HepG2 (cell line): ENCODE results near the gene PLEKHB1. TPM values are rescaled to one million over a fixed set of nuclear protein-coding genes. Genes with fewer than 3 reads are reported as not detected.

Experiments used
- ATAC-seq: fragments of 200-7000 bp; cut with Tn5 transposase; 3 replicates; pipeline ENCODE4 v1.9.1; 2020; ENCODE audit warnings: mild to moderate bottlenecking, moderate library complexity
- BruUV-seq: library from RNA; stranded (reverse); fragments of 400-500 nt; replicated peaks from 2 replicates; lab custom pipeline; 2021; lab: Mats Ljungman, UMichigan
- CTCF ChIA-PET: fragments of 300-600 bp; formaldehyde crosslinking; extraction: SDS; loops from one replicate; lab custom pipeline; 2021; ENCODE audit warnings: low total read pairs, inconsistent platforms, low intra/inter-chr PET ratio; lab: Yijun Ruan, JAX
- POLR2A ChIA-PET: fragments of 350-600 bp; sonication (Branson Sonifier 250); formaldehyde crosslinking; loops from one replicate; lab custom pipeline; 2020; ENCODE audit warnings: antibody characterized with exemption, inconsistent platforms; lab: Yijun Ruan, JAX
- DNase-seq: peaks from one replicate; pipeline ENCODE4 v3.0.0-alpha.2; 2015; ENCODE audit warnings: low spot score
- FAIRE-seq: peaks from 3 replicates; lab custom pipeline; 2011; peaks lifted over from hg19 to GRCh38; lab: Jason Lieb, UNC
- H2AFZ ChIP-seq: one replicate; pipeline ENCODE4 v1.6.1; 2011; ENCODE audit warnings: low read length, inconsistent platforms
- H3K27ac ChIP-seq: fragments of 300-600 bp; 3 replicates; pipeline ENCODE4 v1.8.0; 2011; ENCODE audit warnings: mixed run types, mild to moderate bottlenecking, mixed read lengths, low read length, inconsistent platforms; ENCODE audit not compliant: insufficient read depth; ENCODE audit errors: extremely low read length
- H3K27me3 ChIP-seq, 2 experiments: fragments of 200-600 bp in 1 of 2; 2 replicates in 1 of 2; 3 replicates in 1 of 2; pipeline versions ENCODE4 v1.6.0 to v1.8.0; 2011; ENCODE audit warnings: low read length in 2 of 2, mild to moderate bottlenecking in 2 of 2, moderate library complexity in 2 of 2, inconsistent platforms in 1 of 2; ENCODE audit not compliant: insufficient read depth in 2 of 2, control insufficient read depth in 1 of 2
- H3K36me3 ChIP-seq, 2 experiments: fragments of 200-600 bp in 1 of 2; replicated peaks in 1 of 2; 2 replicates in 1 of 2; 3 replicates in 1 of 2; pipeline versions ENCODE4 v1.5.1 to v1.8.0; 2011; ENCODE audit warnings: low read length in 2 of 2, inconsistent platforms in 1 of 2; ENCODE audit not compliant: insufficient read depth in 2 of 2, control insufficient read depth in 1 of 2
- H3K4me1 ChIP-seq: 2 replicates; pipeline ENCODE4 v1.5.1; 2012; ENCODE audit warnings: low read length, inconsistent platforms; ENCODE audit not compliant: insufficient read depth
- H3K4me2 ChIP-seq: 2 replicates; pipeline ENCODE4 v1.6.0; 2011; ENCODE audit warnings: low read depth, low read length, inconsistent platforms
- H3K4me3 ChIP-seq, 3 experiments: fragments of 200-600 bp in 1 of 3; sonication (generic), shearing (Covaris generic) in 1 of 3; replicated peaks in 1 of 3; 2 replicates each; pipeline ENCODE4 v1.5.1; 2011 to 2016; ENCODE audit warnings: low read length in 3 of 3, inconsistent platforms in 2 of 3, low read depth in 2 of 3, mild to moderate bottlenecking in 2 of 3, control low read depth in 1 of 3, mixed read lengths in 1 of 3; ENCODE audit not compliant: insufficient read depth in 1 of 3
- H3K79me2 ChIP-seq: one replicate; pipeline ENCODE4 v1.6.1; 2011; ENCODE audit warnings: low read length, inconsistent platforms; ENCODE audit not compliant: insufficient read depth
- H3K9ac ChIP-seq: 2 replicates; pipeline ENCODE4 v1.6.0; 2011; ENCODE audit warnings: mild to moderate bottlenecking, low read depth, low read length, inconsistent platforms; ENCODE audit not compliant: insufficient read depth
- H3K9me3 ChIP-seq: 2 replicates; pipeline ENCODE4 v1.5.1; 2012; ENCODE audit warnings: mild to moderate bottlenecking, low read length
- H4K20me1 ChIP-seq: 2 replicates; pipeline ENCODE4 v1.6.0; 2011; ENCODE audit warnings: inconsistent platforms, mild to moderate bottlenecking, low read length, moderate library complexity; ENCODE audit not compliant: insufficient read depth
- CEBPB ChIP-seq: IDR thresholded peaks from 2 replicates; pipeline ENCODE4 v1.6.1; 2011; ENCODE audit warnings: low read depth, low read length, improper control_type of control experiment, borderline replicate concordance
- CEBPG ChIP-seq: IDR thresholded peaks from 2 replicates; pipeline ENCODE4 v1.6.1; 2016
- ISL2 ChIP-seq: sonication (generic); formaldehyde crosslinking; IDR thresholded peaks from 2 replicates; pipeline ENCODE4 v1.5.0; 2020; ENCODE audit warnings: missing genetic modification reagents
- RAD21 ChIP-seq: fragments of 450-650 bp; formaldehyde crosslinking; IDR thresholded peaks from 2 replicates; pipeline ENCODE4 v1.5.0; 2020; ENCODE audit warnings: mild to moderate bottlenecking
- THRA ChIP-seq: sonication (generic); formaldehyde crosslinking; IDR thresholded peaks from 2 replicates; pipeline ENCODE4 v1.4.0; 2020; ENCODE audit warnings: missing genetic modification reagents, borderline replicate concordance
- U2AF1 ChIP-seq: fragments of 200-400 bp; formaldehyde crosslinking; optimal IDR thresholded peaks from 2 replicates; pipeline ENCODE3; 2017; ENCODE audit warnings: mild to moderate bottlenecking, low read depth, low read length
- ZNF30 ChIP-seq: sonication (generic); formaldehyde crosslinking; IDR thresholded peaks from 2 replicates; pipeline ENCODE4 v1.5.0; 2020; ENCODE audit warnings: mild to moderate bottlenecking, missing genetic modification reagents
- ZNF75D ChIP-seq: sonication (generic); formaldehyde crosslinking; IDR thresholded peaks from 2 replicates; pipeline ENCODE4 v1.8.1; 2023; ENCODE audit warnings: missing genetic modification reagents, mild to moderate bottlenecking, borderline replicate concordance
- WGBS: methylation state at CpG from one replicate; pipeline ENCODE4 v1.1.6; 2017; ENCODE audit warnings: low lambda C conversion rate; 5-methylcytosine and 5-hydroxymethylcytosine counted together
- in situ Hi-C: cut with HindIII; loops from 2 replicates; pipeline ENCODE4 v1.10.0; 2017; ENCODE audit warnings: low pct_unique_long_range_greater_than_20kb; ENCODE audit not compliant: extremely low pct_ligation_motif_present
- intact Hi-C: fragments of 100-400 bp; cut with micrococcal nuclease; formaldehyde crosslinking; loops from one replicate; pipeline ENCODE4 v1.10.0; 2022; ENCODE audit not compliant: unreplicated experiment
- polyA plus RNA-seq, 8 experiments: library from polyadenylated mRNA; depleted of rRNA in 3 of 8; stranded (reverse) in 7 of 8; unstranded in 1 of 8; fragments of >200 nt; fragmentation: Illumina TruSeq in 4 of 8; extraction: Trizol in 4 of 8; gene quantifications; 2 replicates each; pipeline versions ENCODE4 v1.2.1 to v1.2.3, GENCODE V29; 2011 to 2016; ENCODE audit warnings: low read depth in 4 of 8, missing spikeins in 1 of 8, mixed read lengths in 1 of 8; ENCODE audit not compliant: insufficient read depth in 1 of 8
- total RNA-seq, 5 experiments: library from RNA; depleted of rRNA; stranded (reverse); fragments of >200 nt; fragmentation: Illumina TruSeq; extraction: Trizol; gene quantifications; 2 replicates each; pipeline ENCODE4 v1.2.3, GENCODE V29; 2016; ENCODE audit warnings: low read depth in 1 of 5
- TF ChIP-seq, protein P1 (sequence below): sonication (generic); formaldehyde crosslinking; IDR thresholded peaks from 2 replicates; pipeline ENCODE4 v1.5.0; 2020; ENCODE audit warnings: mild to moderate bottlenecking, missing genetic modification reagents, moderate library complexity
- TF ChIP-seq, protein P2 (sequence below): sonication (generic); formaldehyde crosslinking; IDR thresholded peaks from one replicate; pipeline ENCODE4 v1.5.1; 2020; ENCODE audit warnings: mild to moderate bottlenecking, missing genetic modification reagents; ENCODE audit errors: not compliant biosample characterization

Gene PLEKHB1
- total and polyA plus RNA-seq, 2 of the 13 experiments (the other 11 are each of a cell fraction or from before 2014, with no cell fraction given), result 68.0 to 99.3 TPM

DNA sequence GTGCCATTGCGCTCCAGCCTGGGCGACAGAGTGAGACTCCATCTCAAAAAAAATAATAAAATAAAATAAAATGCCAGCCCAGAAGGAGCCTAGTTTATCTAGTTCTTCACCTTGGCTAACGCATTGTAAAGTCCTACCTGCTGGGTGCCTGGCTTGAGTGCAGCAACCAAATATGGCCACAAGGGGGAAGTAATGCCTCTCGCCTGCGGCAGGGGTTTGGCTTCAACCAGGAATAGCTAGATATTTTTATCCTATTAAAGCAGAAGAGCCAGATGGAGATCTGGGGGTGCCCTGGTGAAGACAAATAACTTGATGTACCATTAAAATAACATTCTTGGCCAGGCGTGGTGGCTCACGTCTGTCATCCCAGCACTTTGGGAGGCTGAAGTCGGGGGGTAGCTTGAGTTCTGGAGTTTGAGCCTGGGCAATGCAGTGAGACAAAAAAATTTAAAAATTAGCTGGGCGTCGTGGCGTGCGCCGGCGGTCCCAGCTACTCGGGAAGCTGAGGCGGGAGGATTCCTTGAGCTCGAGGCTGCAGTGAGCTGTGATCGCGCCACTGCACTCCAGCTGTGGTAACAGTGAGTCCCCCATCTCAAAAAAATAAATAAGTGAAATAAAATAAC, 20.6 kb upstream of the PLEKHB1 start (continued):
- no peak for TF ChIP-seq THRA (CRISPR knock-in tag)
- TF ChIP-seq, protein P1, sequence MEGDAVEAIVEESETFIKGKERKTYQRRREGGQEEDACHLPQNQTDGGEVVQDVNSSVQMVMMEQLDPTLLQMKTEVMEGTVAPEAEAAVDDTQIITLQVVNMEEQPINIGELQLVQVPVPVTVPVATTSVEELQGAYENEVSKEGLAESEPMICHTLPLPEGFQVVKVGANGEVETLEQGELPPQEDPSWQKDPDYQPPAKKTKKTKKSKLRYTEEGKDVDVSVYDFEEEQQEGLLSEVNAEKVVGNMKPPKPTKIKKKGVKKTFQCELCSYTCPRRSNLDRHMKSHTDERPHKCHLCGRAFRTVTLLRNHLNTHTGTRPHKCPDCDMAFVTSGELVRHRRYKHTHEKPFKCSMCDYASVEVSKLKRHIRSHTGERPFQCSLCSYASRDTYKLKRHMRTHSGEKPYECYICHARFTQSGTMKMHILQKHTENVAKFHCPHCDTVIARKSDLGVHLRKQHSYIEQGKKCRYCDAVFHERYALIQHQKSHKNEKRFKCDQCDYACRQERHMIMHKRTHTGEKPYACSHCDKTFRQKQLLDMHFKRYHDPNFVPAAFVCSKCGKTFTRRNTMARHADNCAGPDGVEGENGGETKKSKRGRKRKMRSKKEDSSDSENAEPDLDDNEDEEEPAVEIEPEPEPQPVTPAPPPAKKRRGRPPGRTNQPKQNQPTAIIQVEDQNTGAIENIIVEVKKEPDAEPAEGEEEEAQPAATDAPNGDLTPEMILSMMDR (CRISPR knock-in tag), result peak; percentile 91
- TF ChIP-seq RAD21 (CRISPR knock-in tag), result peak; percentile 96
- TF ChIP-seq, all 625 proteins: peak for 17

- in situ Hi-C loops (loop anchor here (5.0 to 10.0 kb wide), 2 partner anchors 32 to 225 kb away; no protein-coding TSS in a partner anchor), intact Hi-C loops (loop anchor here (2.0 to 10.0 kb wide), 2 partner anchors 151 to 225 kb away; no protein-coding TSS in a partner anchor)
- peaks cover 28% of the 10 kb centered on the region for H3K4me1 ChIP-seq
- no peaks in the 10 kb centered on the region for H3K36me3 ChIP-seq
- no peak overlapping the region for H3K9ac ChIP-seq
- no peak overlapping the region for H2AFZ ChIP-seq
- POLR2A ChIA-PET, result interaction anchor here (0.9 to 2.4 kb wide), 3 partner anchors 18 to 23 kb away, joined by 3 to 9 read pairs (median 5); no protein-coding TSS in a partner anchor
- FAIRE-seq, result no peak
- no peak overlapping the region for H3K4me3 ChIP-seq
- no peak for ATAC-seq
- no peak overlapping the region for H3K27ac ChIP-seq
- H3K79me2 ChIP-seq, result no peaks in the 10 kb centered on the region
- H3K27me3 ChIP-seq, result no peaks in the 10 kb centered on the region
- BruUV-seq, result no TSS peak
- CTCF ChIA-PET, result no interaction called here
- 35% methylated on average over 6 of the region's 7 CpGs for WGBS
- no peak for DNase-seq
- H4K20me1 ChIP-seq, result no peaks in the 10 kb centered on the region
- no peak overlapping the region for H3K4me2 ChIP-seq
- H3K9me3 ChIP-seq, result 0 out of 2 replicates have a peak, but pooled peaks cover 4% of the 10 kb centered on the region
- TF ChIP-seq U2AF1, result no peak
- no peak for TF ChIP-seq ISL2
- peak; percentile 57 for TF ChIP-seq CEBPG (CRISPR knock-in tag)
- no peak for TF ChIP-seq ZNF30 (CRISPR knock-in tag)
- TF ChIP-seq, protein P2, sequence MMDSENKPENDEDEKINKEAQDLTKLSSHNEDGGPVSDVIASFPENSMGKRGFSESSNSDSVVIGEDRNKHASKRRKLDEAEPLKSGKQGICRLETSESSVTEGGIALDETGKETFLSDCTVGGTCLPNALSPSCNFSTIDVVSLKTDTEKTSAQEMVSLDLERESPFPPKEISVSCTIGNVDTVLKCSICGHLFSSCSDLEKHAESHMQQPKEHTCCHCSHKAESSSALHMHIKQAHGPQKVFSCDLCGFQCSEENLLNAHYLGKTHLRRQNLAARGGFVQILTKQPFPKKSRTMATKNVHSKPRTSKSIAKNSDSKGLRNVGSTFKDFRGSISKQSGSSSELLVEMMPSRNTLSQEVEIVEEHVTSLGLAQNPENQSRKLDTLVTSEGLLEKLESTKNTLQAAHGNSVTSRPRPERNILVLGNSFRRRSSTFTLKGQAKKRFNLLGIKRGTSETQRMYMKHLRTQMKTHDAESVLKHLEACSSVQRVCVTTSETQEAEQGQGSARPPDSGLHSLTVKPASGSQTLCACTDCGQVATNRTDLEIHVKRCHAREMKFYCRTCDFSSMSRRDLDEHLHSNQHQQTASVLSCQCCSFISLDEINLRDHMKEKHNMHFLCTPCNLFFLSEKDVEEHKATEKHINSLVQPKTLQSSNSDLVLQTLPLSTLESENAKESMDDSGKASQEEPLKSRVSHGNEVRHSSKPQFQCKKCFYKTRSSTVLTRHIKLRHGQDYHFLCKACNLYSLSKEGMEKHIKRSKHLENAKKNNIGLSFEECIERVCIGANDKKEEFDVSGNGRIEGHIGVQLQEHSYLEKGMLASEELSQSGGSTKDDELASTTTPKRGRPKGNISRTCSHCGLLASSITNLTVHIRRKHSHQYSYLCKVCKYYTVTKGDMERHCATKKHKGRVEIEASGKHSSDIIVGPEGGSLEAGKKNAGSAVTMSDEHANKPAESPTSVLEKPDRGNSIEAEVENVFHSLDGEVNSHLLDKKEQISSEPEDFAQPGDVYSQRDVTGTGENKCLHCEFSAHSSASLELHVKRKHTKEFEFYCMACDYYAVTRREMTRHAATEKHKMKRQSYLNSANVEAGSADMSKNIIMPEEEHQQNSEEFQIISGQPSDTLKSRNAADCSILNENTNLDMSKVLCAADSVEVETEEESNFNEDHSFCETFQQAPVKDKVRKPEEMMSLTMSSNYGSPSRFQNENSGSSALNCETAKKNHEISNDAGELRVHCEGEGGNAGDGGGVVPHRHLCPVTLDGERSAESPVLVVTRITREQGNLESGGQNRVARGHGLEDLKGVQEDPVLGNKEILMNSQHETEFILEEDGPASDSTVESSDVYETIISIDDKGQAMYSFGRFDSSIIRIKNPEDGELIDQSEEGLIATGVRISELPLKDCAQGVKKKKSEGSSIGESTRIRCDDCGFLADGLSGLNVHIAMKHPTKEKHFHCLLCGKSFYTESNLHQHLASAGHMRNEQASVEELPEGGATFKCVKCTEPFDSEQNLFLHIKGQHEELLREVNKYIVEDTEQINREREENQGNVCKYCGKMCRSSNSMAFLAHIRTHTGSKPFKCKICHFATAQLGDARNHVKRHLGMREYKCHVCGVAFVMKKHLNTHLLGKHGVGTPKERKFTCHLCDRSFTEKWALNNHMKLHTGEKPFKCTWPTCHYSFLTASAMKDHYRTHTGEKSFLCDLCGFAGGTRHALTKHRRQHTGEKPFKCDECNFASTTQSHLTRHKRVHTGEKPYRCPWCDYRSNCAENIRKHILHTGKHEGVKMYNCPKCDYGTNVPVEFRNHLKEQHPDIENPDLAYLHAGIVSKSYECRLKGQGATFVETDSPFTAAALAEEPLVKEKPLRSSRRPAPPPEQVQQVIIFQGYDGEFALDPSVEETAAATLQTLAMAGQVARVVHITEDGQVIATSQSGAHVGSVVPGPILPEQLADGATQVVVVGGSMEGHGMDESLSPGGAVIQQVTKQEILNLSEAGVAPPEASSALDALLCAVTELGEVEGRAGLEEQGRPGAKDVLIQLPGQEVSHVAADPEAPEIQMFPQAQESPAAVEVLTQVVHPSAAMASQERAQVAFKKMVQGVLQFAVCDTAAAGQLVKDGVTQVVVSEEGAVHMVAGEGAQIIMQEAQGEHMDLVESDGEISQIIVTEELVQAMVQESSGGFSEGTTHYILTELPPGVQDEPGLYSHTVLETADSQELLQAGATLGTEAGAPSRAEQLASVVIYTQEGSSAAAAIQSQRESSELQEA (CRISPR knock-in tag), result no peak
- no peak for TF ChIP-seq ZNF75D (CRISPR knock-in tag)
- TF ChIP-seq CEBPB, result 0 out of 2 replicates have a peak, but pooled peaks have one; percentile 27
These were observed 16.5 kb upstream of the PLEKHB1 start for GRCh38 chr11:73629907-73630306.
